Raji (cell line): ENCODE results near the gene PTPN2.

Source experiments
- POLR2A ChIP-seq: IDR thresholded peaks from 2 replicates; pipeline ENCODE4 v1.6.1; 2011; ENCODE audit warnings: low read depth, low read length, control low read depth; ENCODE audit not compliant: insufficient read depth

PTPN2 gene

GRCh38 chr18:12883684-12884405 lies at the start of gene PTPN2:
PTPN2 (minus strand) TSS chr18:12884237; CDS start chr18:12884141, 96 bp downstream.
- peak; percentile 98 for TF ChIP-seq POLR2A

DNA sequence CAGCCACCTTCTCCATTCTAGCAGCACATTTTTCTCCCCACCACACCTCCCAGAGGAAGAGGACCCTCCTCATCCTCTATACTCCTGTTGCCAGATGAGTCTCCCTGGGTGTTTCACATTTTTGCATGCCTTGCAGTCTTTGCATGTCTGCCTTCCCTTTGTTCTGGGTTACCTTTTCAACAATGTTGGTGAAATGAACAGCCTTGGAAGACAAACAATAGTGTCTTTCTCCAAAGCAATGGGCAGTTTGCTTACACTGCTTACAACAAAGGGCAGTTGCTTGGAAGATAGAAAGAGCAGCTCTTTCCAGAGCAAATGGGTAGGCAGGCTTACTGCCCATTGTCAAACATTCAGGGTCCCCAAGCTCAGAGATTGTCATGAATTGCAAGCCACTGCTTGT lies 49.3 kb upstream of the PTPN2 start:
- TF ChIP-seq POLR2A = no peak

GRCh38 chr18:12930908-12931307 lies 46.9 kb upstream of the PTPN2 start:
- TF ChIP-seq POLR2A = no peak

- no peak for TF ChIP-seq POLR2A
Observed at GRCh38 chr18:12930376-12930775, 46.3 kb upstream of the PTPN2 start.

GRCh38 chr18:12929477-12930083 lies 45.5 kb upstream of the PTPN2 start:
- no peak for TF ChIP-seq POLR2A

- no peak for TF ChIP-seq POLR2A
Observed at GRCh38 chr18:12928641-12929040, 44.6 kb upstream of the PTPN2 start.

DNA sequence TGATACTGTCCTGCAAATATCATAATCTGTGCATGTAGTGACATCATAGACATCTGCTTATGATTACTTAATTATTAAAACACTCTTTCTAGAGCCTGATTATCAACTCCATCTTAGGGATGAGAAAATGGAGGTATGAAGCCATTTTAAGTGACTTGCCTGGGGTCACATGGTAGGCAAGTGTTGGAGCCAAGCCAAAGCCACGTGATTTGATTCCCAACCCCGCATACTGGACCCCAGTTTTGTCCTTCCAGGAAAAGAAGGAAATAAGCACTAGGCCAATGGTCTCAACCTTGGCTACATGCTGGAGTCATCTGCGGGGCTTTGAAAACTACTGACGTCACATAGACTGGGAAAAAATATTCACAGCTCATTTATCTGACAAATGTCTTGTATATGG lies 44.2 kb upstream of the PTPN2 start:
- TF ChIP-seq POLR2A = no peak

- no peak for TF ChIP-seq POLR2A
Observed at GRCh38 chr18:12924616-12925015, 40.6 kb upstream of the PTPN2 start.

DNA sequence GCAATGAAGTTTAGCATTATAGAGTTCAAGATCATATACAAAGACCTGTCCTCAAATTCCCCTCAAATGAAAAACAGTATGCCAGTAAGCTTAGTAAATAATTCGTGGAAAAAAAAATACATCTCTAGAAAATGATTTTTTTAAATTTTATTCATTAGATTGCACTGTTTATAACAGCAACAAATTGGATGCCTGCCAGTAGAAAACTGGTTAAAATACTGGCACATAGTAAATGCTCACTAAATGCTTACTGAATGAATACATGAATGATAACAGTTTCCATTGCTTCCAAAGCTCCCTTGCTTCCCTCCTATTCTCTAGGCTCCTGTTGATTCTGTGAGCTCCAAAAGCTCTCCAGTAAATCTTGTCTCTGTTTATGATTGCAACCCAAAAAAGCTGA lies 38.2 kb upstream of the PTPN2 start:
- no peak for TF ChIP-seq POLR2A

DNA sequence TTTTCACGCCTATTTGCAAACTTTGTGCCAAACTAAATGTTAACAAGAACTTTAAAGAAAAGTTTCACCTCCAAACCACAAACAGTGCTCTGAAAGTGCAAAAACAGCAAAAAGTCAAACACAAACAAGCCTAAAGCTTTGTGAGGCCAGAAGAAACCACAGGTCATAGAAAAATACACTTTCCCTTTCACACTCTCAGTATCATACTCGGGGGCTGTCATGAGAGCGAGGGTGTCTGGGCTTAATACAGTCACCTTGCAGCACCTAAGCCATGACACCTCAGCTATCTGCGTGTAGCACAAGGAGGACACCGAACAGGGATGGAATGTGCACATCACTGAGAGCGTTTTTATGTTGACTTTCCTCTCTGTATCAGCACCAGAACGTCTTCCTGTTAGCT lies 37.1 kb upstream of the PTPN2 start:
- no peak for TF ChIP-seq POLR2A

DNA sequence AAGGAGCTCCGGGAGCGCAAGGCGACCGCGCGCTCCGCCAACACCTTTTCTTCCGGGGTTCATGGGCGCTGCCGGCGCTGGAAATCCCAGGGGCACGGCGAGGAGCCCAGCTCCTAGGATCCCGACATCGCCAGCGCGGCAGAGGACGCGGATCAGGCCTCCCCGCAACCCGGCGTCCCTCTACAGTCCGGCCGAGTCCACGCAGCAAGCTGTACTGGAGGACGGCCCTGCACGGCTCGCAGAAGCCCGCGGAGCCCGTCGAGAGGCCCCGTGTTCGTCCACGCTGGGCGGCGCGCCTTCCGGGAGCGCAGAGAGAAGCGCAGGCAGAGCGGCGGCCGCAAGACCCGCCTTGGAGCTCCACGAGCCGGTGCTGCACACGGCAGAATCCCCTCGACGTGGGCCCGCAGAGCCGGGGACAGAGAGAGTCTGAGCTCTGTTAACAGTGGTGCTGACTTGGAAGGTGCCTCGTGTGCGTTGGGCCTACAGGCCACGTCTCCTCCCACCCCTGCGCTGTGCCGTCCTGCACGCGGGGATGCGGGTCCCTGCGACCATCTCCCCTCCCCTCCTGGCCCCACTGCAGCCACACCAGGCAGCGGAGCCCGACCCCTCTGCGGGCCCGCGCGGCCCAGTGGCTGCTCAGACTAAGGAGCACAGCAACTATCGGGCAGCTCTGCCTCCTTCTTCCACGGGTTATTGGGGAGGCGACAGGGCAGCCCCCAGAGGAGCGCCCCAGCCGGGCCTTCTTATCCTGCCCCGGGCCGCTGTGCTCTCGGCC lies 28.1 kb upstream of the PTPN2 start:
- TF ChIP-seq POLR2A = no peak

- no peak for TF ChIP-seq POLR2A
Observed at GRCh38 chr18:12911025-12911928, 27.2 kb upstream of the PTPN2 start.

GRCh38 chr18:12908706-12909105 lies 24.7 kb upstream of the PTPN2 start:
- TF ChIP-seq POLR2A = no peak

- no peak for TF ChIP-seq POLR2A
Observed at GRCh38 chr18:12907258-12907925, 23.4 kb upstream of the PTPN2 start.
